ENCODE results near the gene ANKIB1. TPM values are rescaled to one million over a fixed set of nuclear protein-coding genes. Genes with fewer than 3 reads are reported as not detected.

Gene ANKIB1
- total and polyA plus RNA-seq, 4 donors, result 42.2 to 81.6 (median 67.4) TPM

GRCh38 chr7:92362131-92362530 lies 116.4 kb downstream of the ANKIB1 start:
- DNase-seq (ENCODE audit: low read depth in 4 of 6, low spot score in 6 of 6), result no peak
- WGBS (ENCODE audit: insufficient coverage), result 100% methylated on average over 1 of the region's 2 CpGs
- peaks cover 7% of the 10 kb centered on the region for H3K36me3 ChIP-seq (ENCODE audit: control insufficient read depth, insufficient read depth, low read length)
- H3K4me3 ChIP-seq (ENCODE audit: low read depth, low read length), result no peak overlapping the region
- no peaks in the 10 kb centered on the region for H3K4me1 ChIP-seq (ENCODE audit: control insufficient read depth, insufficient read depth, low read length)
- H3K9me3 ChIP-seq (ENCODE audit: control insufficient read depth, insufficient read depth, low read length), result no peaks in the 10 kb centered on the region
- H3K27ac ChIP-seq (ENCODE audit: low read depth, low read length), result no peak overlapping the region
- no peaks in the 10 kb centered on the region for H3K27me3 ChIP-seq (ENCODE audit: control insufficient read depth, insufficient read depth, low read length)

- H3K4me3 ChIP-seq (ENCODE audit: low read depth, low read length), result no peak overlapping the region
- no peaks in the 10 kb centered on the region for H3K27me3 ChIP-seq (ENCODE audit: control insufficient read depth, insufficient read depth, low read length)
- H3K4me1 ChIP-seq (ENCODE audit: control insufficient read depth, insufficient read depth, low read length), result no peaks in the 10 kb centered on the region
- no peak for DNase-seq (ENCODE audit: low read depth in 4 of 6, low spot score in 6 of 6)
- H3K36me3 ChIP-seq (ENCODE audit: control insufficient read depth, insufficient read depth, low read length), result peaks cover 11% of the 10 kb centered on the region
- H3K27ac ChIP-seq (ENCODE audit: low read depth, low read length), result no peak overlapping the region
- H3K9me3 ChIP-seq (ENCODE audit: control insufficient read depth, insufficient read depth, low read length), result no peaks in the 10 kb centered on the region
- WGBS (ENCODE audit: insufficient coverage), result no CpG with 5 or more reads among the region's 2 CpGs
Observed at GRCh38 chr7:92366730-92367129, 121.0 kb downstream of the ANKIB1 start.

- Histone ChIP-seq H3K27me3 (ENCODE audit: control insufficient read depth, insufficient read depth, low read length) (no peaks in the 10 kb centered on the region), H3K4me1 (ENCODE audit: control insufficient read depth, insufficient read depth, low read length) (no peaks in the 10 kb centered on the region), H3K4me3 (ENCODE audit: low read depth, low read length) (no peak overlapping the region), H3K27ac (ENCODE audit: low read depth, low read length) (no peak overlapping the region), H3K36me3 (ENCODE audit: control insufficient read depth, insufficient read depth, low read length) (peaks cover 6% of the 10 kb centered on the region), H3K9me3 (ENCODE audit: control insufficient read depth, insufficient read depth, low read length) (no peaks in the 10 kb centered on the region)
- no peak for DNase-seq (ENCODE audit: low read depth in 4 of 6, low spot score in 6 of 6)
- WGBS (ENCODE audit: insufficient coverage), result 80% methylated on average over 1 of the region's 1 CpG
Observed at GRCh38 chr7:92368741-92369140, 123.0 kb downstream of the ANKIB1 start.

GRCh38 chr7:92375013-92375412 lies 129.2 kb downstream of the ANKIB1 start:
- DNase-seq (ENCODE audit: low read depth in 4 of 6, low spot score in 6 of 6), result no peak
- Histone ChIP-seq H3K4me3 (ENCODE audit: low read depth, low read length) (no peak overlapping the region), H3K27ac (ENCODE audit: low read depth, low read length) (no peak overlapping the region), H3K27me3 (ENCODE audit: control insufficient read depth, insufficient read depth, low read length) (no peaks in the 10 kb centered on the region), H3K36me3 (ENCODE audit: control insufficient read depth, insufficient read depth, low read length) (peaks cover 14% of the 10 kb centered on the region), H3K9me3 (ENCODE audit: control insufficient read depth, insufficient read depth, low read length) (peaks cover 4% of the 10 kb centered on the region), H3K4me1 (ENCODE audit: control insufficient read depth, insufficient read depth, low read length) (no peaks in the 10 kb centered on the region)

GRCh38 chr7:92391071-92391470 lies 145.3 kb downstream of the ANKIB1 start:
- no peaks in the 10 kb centered on the region for H3K27me3 ChIP-seq (ENCODE audit: control insufficient read depth, insufficient read depth, low read length)
- no peaks in the 10 kb centered on the region for H3K4me1 ChIP-seq (ENCODE audit: control insufficient read depth, insufficient read depth, low read length)
- 100% methylated on average over 3 of the region's 5 CpGs for WGBS (ENCODE audit: insufficient coverage)
- no peak overlapping the region for H3K27ac ChIP-seq (ENCODE audit: low read depth, low read length)
- H3K4me3 ChIP-seq (ENCODE audit: low read depth, low read length), result no peak overlapping the region
- no peaks in the 10 kb centered on the region for H3K9me3 ChIP-seq (ENCODE audit: control insufficient read depth, insufficient read depth, low read length)
- DNase-seq (ENCODE audit: low read depth in 4 of 6, low spot score in 6 of 6), result no peak
- peaks cover 3% of the 10 kb centered on the region for H3K36me3 ChIP-seq (ENCODE audit: control insufficient read depth, insufficient read depth, low read length)

- H3K27ac ChIP-seq (ENCODE audit: low read depth, low read length), result no peak overlapping the region
- no peak overlapping the region for H3K4me3 ChIP-seq (ENCODE audit: low read depth, low read length)
- no peaks in the 10 kb centered on the region for H3K27me3 ChIP-seq (ENCODE audit: control insufficient read depth, insufficient read depth, low read length)
- DNase-seq (ENCODE audit: low read depth in 4 of 6, low spot score in 6 of 6), result no peak
- WGBS (ENCODE audit: insufficient coverage), result 93% methylated on average over 5 of the region's 6 CpGs
- H3K9me3 ChIP-seq (ENCODE audit: control insufficient read depth, insufficient read depth, low read length), result no peaks in the 10 kb centered on the region
- peaks cover 10% of the 10 kb centered on the region for H3K36me3 ChIP-seq (ENCODE audit: control insufficient read depth, insufficient read depth, low read length)
- H3K4me1 ChIP-seq (ENCODE audit: control insufficient read depth, insufficient read depth, low read length), result no peaks in the 10 kb centered on the region
Observed at GRCh38 chr7:92397542-92397941, 151.8 kb downstream of the ANKIB1 start.

GRCh38 chr7:92400013-92400412 lies 154.2 kb downstream of the ANKIB1 start:
- Histone ChIP-seq H3K27ac (ENCODE audit: low read depth, low read length) (no peak overlapping the region), H3K4me1 (ENCODE audit: control insufficient read depth, insufficient read depth, low read length) (no peaks in the 10 kb centered on the region), H3K36me3 (ENCODE audit: control insufficient read depth, insufficient read depth, low read length) (peaks cover 10% of the 10 kb centered on the region), H3K9me3 (ENCODE audit: control insufficient read depth, insufficient read depth, low read length) (no peaks in the 10 kb centered on the region), H3K4me3 (ENCODE audit: low read depth, low read length) (no peak overlapping the region), H3K27me3 (ENCODE audit: control insufficient read depth, insufficient read depth, low read length) (no peaks in the 10 kb centered on the region)
- no peak for DNase-seq (ENCODE audit: low read depth in 4 of 6, low spot score in 6 of 6)
- WGBS (ENCODE audit: insufficient coverage), result no CpG with 5 or more reads among the region's 2 CpGs

GRCh38 chr7:92402920-92403759 lies 157.4 kb downstream of the ANKIB1 start:
- Histone ChIP-seq H3K4me3 (ENCODE audit: low read depth, low read length) (no peak overlapping the region), H3K4me1 (ENCODE audit: control insufficient read depth, insufficient read depth, low read length) (no peaks in the 10 kb centered on the region), H3K9me3 (ENCODE audit: control insufficient read depth, insufficient read depth, low read length) (no peaks in the 10 kb centered on the region), H3K36me3 (ENCODE audit: control insufficient read depth, insufficient read depth, low read length) (peaks cover 6% of the 10 kb centered on the region), H3K27ac (ENCODE audit: low read depth, low read length) (no peak overlapping the region), H3K27me3 (ENCODE audit: control insufficient read depth, insufficient read depth, low read length) (no peaks in the 10 kb centered on the region)
- no peak for DNase-seq (ENCODE audit: low read depth in 4 of 6, low spot score in 6 of 6)
- WGBS (ENCODE audit: insufficient coverage), result 67% methylated on average over 3 of the region's 4 CpGs

- no peak overlapping the region for H3K27ac ChIP-seq (ENCODE audit: low read depth, low read length)
- H3K36me3 ChIP-seq (ENCODE audit: control insufficient read depth, insufficient read depth, low read length), result peaks cover under 1% of the 10 kb centered on the region
- 98% methylated on average over 6 of the region's 6 CpGs for WGBS (ENCODE audit: insufficient coverage)
- no peaks in the 10 kb centered on the region for H3K9me3 ChIP-seq (ENCODE audit: control insufficient read depth, insufficient read depth, low read length)
- H3K4me3 ChIP-seq (ENCODE audit: low read depth, low read length), result no peak overlapping the region
- H3K27me3 ChIP-seq (ENCODE audit: control insufficient read depth, insufficient read depth, low read length), result no peaks in the 10 kb centered on the region
- H3K4me1 ChIP-seq (ENCODE audit: control insufficient read depth, insufficient read depth, low read length), result no peaks in the 10 kb centered on the region
- DNase-seq (ENCODE audit: low read depth in 4 of 6, low spot score in 6 of 6), result no peak
Observed at GRCh38 chr7:92403760-92404074, 157.9 kb downstream of the ANKIB1 start.

GRCh38 chr7:92404170-92404614 lies 158.4 kb downstream of the ANKIB1 start:
- no peaks in the 10 kb centered on the region for H3K4me1 ChIP-seq (ENCODE audit: control insufficient read depth, insufficient read depth, low read length)
- H3K27ac ChIP-seq (ENCODE audit: low read depth, low read length), result no peak overlapping the region
- 79% methylated on average over 5 of the region's 6 CpGs for WGBS (ENCODE audit: insufficient coverage)
- DNase-seq (ENCODE audit: low read depth in 4 of 6, low spot score in 6 of 6), result no peak
- H3K27me3 ChIP-seq (ENCODE audit: control insufficient read depth, insufficient read depth, low read length), result no peaks in the 10 kb centered on the region
- H3K36me3 ChIP-seq (ENCODE audit: control insufficient read depth, insufficient read depth, low read length), result no peaks in the 10 kb centered on the region
- no peak overlapping the region for H3K4me3 ChIP-seq (ENCODE audit: low read depth, low read length)
- no peaks in the 10 kb centered on the region for H3K9me3 ChIP-seq (ENCODE audit: control insufficient read depth, insufficient read depth, low read length)

Measured in spinal cord (tissue), 10 donors.